Putamen (tissue), 1 donor: ENCODE measurements around the gene OR10A5.
"Not testable (repeated sequence)": the region's sequence is repeated elsewhere in the genome, so short reads cannot be mapped to it uniquely, and the experiment has no call there.

Experiments
- DNase-seq: peaks from one replicate; pipeline ENCODE4 v3.0.0-alpha.2; 2016; ENCODE audit warnings: low spot score

The OR10A5 gene

DNA sequence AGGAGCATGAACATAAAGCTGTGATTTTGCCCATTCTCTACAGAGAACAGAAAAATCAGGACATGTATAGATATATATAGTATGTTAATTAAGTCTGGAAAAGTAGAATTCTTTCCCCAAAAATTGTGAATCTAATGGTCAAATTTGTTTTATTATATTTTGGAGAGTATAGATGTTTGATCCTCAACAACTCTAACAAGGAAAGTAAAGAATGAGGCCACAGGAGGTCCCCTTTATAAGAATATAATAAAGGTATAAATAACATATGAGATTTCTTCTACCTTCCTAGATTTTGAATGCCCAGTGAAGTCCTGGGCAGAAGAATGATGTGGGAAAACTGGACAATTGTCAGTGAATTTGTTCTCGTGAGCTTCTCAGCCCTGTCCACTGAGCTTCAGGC, 30.8 kb downstream of the OR10A5 start, which contains the start of gene OR10A4:
Gene OR10A4 (plus strand): TSS at position 301 of the 400 bp plus-strand sequence. CDS start 23 bp downstream, at position 324.
- DNase-seq: no peak

DNA sequence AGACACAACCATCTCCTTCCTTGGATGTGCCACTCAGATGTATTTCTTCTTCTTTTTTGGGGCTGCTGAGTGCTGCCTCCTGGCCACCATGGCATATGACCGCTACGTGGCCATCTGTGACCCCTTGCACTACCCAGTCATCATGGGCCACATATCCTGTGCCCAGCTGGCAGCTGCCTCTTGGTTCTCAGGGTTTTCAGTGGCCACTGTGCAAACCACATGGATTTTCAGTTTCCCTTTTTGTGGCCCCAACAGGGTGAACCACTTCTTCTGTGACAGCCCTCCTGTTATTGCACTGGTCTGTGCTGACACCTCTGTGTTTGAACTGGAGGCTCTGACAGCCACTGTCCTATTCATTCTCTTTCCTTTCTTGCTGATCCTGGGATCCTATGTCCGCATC, 31.4 kb downstream of the OR10A5 start:
- no peak for DNase-seq

DNA sequence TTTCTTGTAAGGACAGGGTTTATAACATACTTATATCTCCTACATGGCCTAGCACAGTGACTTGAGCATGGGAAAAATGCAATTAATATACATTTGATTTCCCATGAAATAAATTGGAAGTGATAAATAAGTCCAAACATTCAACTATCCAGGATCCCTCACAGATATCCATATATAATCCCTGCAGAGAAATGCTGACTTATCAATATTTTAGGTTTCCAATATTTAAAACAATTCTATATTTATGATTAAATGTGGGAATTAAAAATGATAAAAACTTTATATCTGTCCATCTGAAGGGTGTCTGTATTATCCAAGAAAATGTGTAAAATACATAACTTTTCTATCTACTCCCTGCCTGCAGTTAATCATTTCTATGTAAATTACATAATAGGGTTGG, 37.3 kb downstream of the OR10A5 start:
- DNase-seq: no peak

DNA sequence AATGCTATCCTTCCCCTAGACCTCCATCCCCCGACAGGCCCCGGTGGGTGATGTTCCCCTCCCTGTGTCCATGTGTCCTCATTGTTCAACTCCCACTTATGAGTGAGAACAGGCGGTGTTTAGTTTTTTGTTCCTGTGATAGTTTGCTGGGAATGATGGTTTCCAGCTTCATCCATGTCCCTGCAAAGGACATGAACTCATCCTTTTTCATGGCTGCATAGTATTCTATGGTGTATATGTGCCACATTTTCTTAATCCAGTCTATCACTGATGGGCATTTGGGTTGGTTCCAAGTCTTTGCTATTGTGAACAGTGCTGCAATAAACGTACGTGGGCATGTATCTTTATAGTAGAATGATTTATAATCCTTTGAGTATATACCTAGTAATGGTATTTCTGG, 42.2 kb downstream of the OR10A5 start:
- not testable (repeated sequence) for DNase-seq

DNA sequence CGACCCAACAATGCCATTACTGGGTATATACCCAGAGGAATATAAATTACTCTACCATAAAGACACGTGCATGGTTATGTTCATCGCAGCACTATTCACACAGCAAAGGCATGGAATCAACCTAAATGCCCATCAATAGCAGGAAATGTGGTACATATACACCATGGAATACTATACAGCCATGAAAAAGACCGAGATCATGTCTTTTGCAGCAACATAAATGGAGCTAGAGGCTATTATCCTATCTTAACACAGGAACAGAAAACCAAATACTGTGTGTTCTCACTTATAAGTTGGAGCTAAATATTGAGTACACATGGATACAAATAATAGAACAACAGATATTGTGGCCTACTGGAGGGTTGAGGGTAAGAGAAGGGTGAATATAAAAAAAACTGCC, 43.3 kb downstream of the OR10A5 start:
- DNase-seq: no peak

DNA sequence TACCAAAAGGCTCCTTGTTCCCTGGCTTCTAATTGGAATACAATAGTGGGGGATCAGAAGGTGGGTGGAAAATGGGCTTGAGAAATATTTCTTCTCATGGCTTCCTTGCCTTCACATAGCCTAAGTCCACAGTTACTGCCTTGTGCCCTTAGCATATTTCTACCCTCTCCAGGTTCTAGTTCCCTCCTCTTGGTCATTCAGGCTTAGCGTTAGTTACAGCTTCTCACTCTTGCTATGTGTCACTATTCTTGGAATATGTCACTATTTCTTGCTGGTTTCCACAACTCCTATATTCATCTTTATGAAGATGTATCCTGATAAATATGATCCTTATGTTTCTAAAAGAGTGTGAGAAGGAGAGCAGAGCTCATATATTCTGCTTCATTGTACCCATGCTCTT, 44.4 kb downstream of the OR10A5 start:
- no peak for DNase-seq

DNA sequence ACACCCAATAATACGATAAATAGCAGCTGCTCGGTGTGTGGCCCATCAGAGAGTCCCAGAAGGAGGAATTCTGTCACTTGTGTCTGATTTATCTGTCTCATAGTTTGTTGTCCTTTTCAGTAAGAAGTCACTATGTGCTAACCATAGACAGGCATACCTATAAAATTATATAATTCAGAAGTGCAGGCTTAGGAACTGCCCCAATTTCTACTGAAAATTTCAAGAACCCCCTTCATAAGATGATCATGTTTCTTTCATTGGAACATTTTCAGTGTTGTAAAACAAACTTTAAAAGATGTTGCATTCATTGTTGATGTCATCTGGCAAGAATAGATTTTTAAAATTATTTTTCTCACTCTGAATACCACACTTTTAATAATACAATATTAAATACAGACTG, 46.9 kb downstream of the OR10A5 start, which contains the start of gene OR2D2:
Gene OR2D2 (minus strand): TSS at position 101 of the 400 bp plus-strand sequence. CDS start 0 bp downstream, at position 101.
- DNase-seq: no peak

DNA sequence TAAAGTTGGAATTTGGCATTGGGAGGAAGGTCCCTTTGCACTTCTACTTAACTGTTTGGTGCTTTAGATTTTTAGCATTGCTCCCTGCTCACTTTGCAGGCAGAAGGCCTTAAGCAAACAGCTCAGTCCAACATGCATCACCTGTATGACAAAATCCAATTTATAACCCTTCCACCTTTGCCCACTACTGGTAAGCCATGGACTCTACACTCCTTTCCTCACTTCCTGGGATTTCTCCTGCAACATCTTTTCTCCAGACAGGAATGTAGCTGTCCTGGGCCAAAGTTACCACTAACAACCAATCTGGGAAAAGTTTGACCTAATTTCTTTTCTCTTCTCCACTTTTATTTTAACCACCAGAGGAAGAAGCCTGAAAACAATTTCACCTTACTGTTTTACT, 48.6 kb downstream of the OR10A5 start:
- DNase-seq: no peak

DNA sequence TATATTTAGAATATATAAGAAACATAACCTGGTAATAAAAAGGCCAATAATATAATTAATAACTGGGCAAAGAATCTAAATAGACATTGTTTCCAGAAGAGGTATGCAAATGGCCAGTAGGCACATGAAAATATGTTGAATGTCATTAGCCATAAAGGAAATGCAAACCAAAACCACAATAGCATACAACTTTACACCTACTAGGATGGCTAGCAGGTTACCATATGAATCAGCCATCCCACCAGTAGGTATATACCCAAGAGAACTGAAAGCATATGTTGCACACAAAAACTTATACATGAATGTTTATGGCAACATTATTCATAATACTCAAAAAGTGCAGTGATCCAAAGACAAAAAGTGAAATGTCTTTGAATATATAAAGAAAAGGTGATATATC, 49.5 kb downstream of the OR10A5 start:
- no peak for DNase-seq
